Dermis microvascular lymphatic vessel endothelial cell (primary cell): ENCODE measurements around the gene SYPL1. TPM values are rescaled to one million over a fixed set of nuclear protein-coding genes. Genes with fewer than 3 reads are reported as not detected.
"Not testable (repeated sequence)": the region's sequence is repeated elsewhere in the genome, so short reads cannot be mapped to it uniquely, and the experiment has no call there.

Experiments used
- DNase-seq, 2 donors: peaks; one replicate each; pipeline versions ENCODE4 v3.0.0 to v3.0.0-alpha.2; 2010; ENCODE audit warnings: low read depth in 2 of 2
- total RNA-seq: library from RNA; depleted of rRNA; stranded (reverse); fragments of >200 nt; gene quantifications from 2 replicates; pipeline ENCODE4 v1.2.1, GENCODE V29; 2014

The SYPL1 gene
- total RNA-seq = 70.1 and 87.7 TPM in 2 replicates

DNA sequence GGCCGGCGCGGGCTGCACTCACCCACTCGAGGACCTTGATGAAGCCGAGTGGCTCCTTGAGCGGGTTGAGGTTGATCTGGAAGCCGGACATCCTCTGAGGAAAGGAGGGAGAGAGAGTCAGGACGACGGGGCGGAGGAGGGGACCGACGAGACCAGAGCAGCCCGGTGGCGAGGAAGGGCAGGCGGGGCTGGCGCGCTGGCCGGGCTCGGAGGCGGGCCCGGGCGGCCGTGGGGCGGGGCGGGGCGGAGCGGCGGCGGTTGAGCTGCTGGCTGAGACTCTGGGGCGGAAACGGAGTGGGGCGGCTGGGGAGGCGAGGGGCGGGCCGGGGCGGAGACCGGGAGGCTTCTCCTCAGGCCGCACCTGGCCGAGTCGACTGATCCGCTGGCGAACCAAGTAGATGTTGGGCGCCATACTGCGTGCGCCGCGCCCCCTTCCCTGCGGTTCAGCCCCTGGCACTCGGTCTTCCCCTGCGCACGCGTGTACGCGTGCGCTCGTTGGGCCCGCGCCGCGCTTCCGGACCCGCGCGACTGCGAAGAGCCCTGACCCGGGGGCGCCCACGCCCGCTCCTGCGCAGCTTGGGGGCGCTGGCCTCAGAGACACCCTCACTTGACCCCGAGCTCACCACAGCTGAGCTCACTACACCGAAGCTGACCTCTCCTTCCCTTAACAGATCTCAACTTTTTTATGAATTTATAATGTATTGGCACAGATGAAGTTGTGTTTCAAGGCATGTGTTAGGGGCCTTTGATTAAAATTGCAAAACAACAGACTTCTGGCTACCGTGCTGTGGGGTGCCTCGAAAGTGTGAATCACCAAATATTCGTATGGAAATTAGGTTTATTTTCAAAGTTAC lies at the start of gene SYPL1:
Gene SYPL1, minus strand, starts transcription at position 195 of the 854 bp plus-strand sequence. Its CDS starts 104 bp downstream, at position 91.
- DNase-seq = peak; percentile 56 to 91

- DNase-seq = no peak
These were observed 42.9 kb upstream of the SYPL1 start for GRCh38 chr7:106155027-106155426.

DNA sequence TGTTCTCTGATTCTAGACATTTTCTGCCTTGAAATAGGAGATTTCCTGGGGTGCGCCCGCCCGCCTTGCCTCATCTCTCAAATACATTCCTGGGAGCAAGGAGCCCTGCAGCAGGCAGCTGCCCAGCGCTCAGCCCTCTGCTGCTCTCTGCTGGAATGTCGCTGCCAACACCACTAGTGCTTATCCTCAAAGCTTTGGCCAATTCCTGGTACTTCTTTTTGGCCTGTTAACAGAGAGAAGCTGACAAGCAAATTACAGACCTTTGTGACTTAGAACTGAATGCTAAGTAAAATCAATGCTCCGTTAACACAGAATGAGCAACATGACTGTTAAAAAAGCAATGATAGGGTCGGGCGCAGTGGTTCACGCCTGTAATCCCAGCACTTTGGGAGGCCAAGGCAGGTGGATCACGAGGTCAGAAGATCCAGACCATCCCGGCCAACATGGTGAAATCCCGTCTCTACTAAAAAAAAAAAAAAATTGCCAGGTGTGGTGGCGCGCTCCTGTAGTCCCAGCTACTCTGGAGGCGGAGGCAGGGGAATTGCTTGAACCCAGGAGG lies 41.9 kb upstream of the SYPL1 start:
- DNase-seq = peak; percentile 57 to 80

GRCh38 chr7:106152313-106152665 lies 40.2 kb upstream of the SYPL1 start:
- DNase-seq = no peak

GRCh38 chr7:106151459-106152312 lies 39.6 kb upstream of the SYPL1 start:
- DNase-seq = no peak

DNA sequence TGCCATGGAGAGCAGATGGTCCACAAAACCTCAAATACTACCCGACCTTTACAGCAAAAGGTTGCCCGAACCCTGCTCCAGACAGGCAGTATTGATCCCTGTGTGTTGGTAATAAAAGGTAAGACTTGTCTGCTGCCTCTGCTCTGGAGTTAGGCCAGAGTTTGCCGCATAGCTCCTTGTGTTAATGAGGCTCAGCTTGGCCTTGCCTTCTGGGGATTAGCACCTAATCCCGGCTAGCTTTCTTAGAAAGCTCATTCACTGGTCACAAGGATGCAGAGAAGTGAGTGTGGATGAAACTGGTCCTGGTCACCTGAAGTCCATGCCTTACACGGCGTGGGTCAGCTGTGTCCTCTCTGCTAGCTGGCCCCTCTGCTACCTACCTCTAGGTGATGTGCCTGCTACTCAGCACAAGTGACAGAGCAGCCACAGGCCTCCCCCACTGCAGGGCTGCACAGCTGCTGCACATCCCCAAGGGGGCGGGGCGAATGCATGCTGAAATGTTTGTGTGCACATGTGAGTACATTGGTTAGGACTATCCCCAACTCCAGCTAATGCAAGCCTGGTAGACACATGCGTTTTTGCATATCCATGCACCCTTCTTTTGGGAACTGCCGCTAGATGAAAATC lies 31.7 kb upstream of the SYPL1 start:
- no peak for DNase-seq

GRCh38 chr7:106142136-106142535 lies 30.0 kb upstream of the SYPL1 start:
- no peak for DNase-seq

DNA sequence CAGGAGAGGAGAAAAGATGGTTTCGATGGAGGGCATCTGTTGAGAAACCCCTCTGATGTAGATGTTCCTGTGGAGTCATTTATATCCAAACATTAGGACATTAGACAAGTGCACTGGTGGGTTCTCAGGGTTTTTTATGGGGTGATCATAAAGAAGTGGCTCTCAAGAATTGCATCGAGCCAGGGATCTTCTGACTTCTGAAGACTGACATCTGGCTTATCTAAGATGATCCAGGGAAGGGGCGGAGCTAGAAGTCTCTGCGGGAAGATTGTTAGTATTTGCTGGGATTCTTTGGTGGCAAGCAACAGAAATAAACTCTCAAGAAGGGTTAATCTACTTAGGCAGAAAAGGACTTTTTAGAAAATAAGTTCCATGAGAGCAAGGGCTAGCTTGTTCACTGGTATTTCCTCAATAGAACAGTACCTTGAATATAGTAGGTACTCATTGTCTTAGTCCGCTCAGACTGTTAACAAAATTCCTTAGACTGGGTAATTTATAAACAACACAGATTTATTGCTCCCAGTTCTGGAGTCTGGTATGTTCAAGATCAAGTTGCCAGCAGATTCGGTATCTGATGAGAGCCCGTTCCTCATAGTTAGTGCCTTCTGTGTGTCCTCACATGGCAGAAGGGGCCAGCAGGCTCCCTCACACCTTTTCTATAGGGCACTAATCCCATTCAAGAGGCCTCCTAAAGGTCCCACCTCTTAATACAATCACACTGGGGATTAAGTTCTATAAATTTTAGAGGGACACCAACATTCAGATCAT lies 28.5 kb upstream of the SYPL1 start:
- no peak for DNase-seq

DNA sequence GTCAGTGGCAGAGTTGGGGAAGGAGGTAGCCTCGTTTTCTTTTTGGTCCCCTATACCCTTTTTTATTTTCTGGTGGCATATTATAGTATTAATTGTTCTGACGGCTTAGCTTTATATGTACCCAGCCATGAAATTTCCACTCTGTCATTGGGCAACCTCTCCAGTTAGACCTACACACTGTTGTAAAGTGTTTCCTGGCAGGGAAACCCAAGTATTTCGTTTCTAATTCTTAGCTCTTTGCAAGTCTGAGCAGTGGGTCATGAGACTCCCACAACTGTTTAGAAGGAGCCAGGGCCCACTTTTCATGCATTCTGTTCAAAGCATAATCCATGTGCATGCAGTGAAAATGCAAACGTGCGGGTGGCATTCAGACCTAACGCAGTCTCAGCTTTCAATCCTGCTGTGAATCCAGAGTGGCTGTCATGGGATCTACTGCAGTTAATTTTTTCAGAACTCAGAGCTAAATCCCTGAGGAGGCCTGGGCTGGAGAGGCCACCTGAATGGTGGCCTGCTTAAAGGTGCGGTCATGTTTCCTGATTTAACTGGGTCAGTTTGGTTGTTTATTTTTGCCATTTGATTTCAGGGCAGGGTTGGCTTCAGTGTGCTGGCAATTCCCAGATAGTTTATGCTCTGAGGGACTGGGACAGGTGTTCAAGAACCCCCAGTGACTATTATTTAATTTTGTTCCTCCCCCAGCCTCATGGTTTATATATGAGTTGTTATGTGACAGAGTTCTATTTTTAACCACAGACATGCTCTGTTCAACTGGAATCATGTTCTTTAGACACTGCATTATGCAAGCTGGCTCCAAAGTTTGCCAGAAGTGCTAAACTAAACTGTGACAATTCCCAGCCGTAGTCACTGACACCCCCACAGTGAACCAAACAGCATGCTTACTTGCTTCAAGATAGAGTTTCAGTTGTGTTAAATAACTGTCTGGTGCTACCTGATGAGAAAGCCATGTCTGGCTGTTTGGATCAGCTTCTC lies 27.4 kb upstream of the SYPL1 start:
- no peak for DNase-seq

DNA sequence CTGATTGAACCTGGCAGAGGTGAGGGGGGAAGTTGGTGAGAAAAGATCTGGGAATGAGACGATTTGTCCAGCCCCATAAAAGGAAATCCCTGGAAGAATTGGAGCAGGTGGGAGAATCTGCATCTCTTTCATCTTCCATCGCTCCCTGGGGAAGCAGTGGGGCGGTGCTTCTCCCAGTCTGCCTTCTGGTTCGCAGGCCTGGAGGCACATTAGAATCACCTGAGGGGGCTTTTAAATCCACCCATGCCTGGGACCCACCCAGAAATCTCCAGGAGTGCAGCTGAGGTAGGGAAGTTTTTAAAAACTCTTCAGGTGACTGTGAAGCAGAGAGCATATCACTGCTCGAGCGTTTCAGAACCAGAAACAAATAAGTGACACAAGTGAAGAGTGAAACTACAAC lies 26.7 kb upstream of the SYPL1 start:
- no peak for DNase-seq

DNA sequence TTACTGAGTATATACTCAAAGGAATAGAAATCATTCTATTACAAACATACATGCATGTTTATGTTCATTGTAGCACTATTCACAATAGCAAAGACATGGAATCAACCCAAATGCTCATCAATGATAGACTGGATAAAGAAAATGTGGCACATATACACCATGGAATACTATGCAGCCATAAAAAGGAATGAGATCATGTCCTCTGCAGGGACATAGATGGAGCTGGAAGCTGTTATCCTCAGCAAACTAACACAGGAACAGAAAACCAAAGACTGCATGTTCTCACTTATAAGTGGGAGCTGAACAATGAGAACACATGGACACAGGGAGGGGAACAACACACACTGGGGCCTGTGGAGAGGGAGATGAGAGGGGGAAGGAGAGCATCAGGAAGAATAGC lies 26.1 kb upstream of the SYPL1 start:
- not testable (repeated sequence) for DNase-seq

GRCh38 chr7:106134241-106134640 lies 22.1 kb upstream of the SYPL1 start:
- no peak for DNase-seq

- no peak for DNase-seq
These were observed 17.2 kb upstream of the SYPL1 start for GRCh38 chr7:106129291-106129690.

DNA sequence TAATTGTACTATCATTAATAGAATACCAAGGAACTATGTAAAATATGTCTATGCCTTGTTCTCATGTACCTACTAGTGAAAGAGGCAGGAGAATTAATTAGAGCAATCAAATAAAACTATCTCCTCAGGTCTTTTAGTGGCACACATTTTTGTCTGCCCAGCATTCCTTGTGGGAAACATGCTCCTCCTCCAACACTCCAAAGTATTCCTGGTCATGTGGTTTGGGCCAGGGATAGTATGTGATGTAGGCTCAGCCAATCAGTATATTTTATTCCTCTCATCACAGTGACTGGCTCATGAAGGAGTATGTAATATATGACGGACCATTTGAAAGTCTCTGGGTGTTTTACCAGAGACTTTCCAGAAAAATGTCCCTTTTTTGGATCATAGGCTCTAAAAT lies 16.7 kb upstream of the SYPL1 start:
- DNase-seq = no peak

DNA sequence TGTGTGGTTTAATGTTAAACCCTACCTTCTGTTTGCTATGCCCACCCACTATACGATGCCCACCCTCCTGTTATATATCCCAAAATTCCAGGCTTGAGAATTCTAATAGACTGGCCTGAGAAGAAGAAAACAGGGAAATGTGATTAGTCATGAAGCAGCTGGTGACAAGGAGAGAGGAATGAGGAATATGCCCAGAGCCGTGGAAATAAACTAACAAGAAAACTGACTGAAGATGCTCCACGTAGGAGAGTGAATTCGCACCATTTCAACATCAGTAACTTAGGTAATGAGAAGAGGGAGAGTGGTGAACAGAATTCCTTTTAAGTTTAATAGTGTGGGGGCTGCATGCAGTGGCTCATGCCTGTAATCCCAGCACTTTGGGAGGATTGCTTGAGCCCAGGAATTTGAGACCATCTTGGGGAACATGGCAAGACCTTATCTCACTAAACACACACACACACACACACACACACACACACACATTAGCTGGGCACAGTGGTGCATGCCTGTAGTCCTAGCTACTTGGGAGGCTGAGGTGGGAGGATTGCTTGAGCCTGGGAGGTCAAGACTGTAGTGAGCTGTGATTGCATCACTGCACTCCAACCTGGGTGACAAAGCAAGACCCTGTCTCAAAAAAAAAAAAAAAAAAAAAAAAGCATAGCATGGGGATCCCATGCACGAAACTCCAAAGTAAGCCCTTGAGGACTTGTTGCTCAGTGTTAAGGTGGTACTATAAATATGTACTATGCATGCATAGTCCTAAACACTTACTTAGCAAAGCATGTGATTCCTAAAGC lies 16.1 kb upstream of the SYPL1 start:
- no peak for DNase-seq

GRCh38 chr7:106126170-106126938 lies 14.2 kb upstream of the SYPL1 start:
- peak; percentile 77 to 87 for DNase-seq

GRCh38 chr7:106125417-106125816 lies 13.3 kb upstream of the SYPL1 start:
- no peak for DNase-seq

GRCh38 chr7:106124186-106124585 lies 12.1 kb upstream of the SYPL1 start:
- no peak for DNase-seq
